Spleen (tissue), 11 donors: ENCODE results near the gene ALKBH5. TPM values are rescaled to one million over a fixed set of nuclear protein-coding genes. Genes with fewer than 3 reads are reported as not detected.

Experiments
- DNase-seq: peaks from one replicate; pipeline ENCODE4 v3.0.0-alpha.2; 2020
- H3K27ac ChIP-seq, 8 donors: fragments of 200-600 bp; sonication (generic) in 7 of 8; 1 replicate in 4 of 8; 2 replicates in 4 of 8; pipeline versions ENCODE4 v1.5.0 to v1.8.0; 2016 to 2021; ENCODE audit warnings: inconsistent platforms in 4 of 8, mild to moderate bottlenecking in 4 of 8, moderate library complexity in 1 of 8
- H3K27me3 ChIP-seq, 7 donors: fragments of 200-600 bp; sonication (generic) in 6 of 7; replicated peaks in 1 of 7; 1 replicate in 4 of 7; 2 replicates in 3 of 7; pipeline versions ENCODE4 v1.5.0 to v1.8.0; 2016 to 2021; ENCODE audit warnings: inconsistent platforms in 3 of 7, mild to moderate bottlenecking in 1 of 7
- H3K36me3 ChIP-seq, 6 donors: fragments of 200-600 bp; sonication (generic) in 5 of 6; 1 replicate in 4 of 6; 2 replicates in 2 of 6; pipeline versions ENCODE4 v1.5.0 to v1.8.0; 2016 to 2021; ENCODE audit warnings: inconsistent platforms in 2 of 6
- H3K4me1 ChIP-seq, 6 donors: fragments of 200-600 bp; sonication (generic) in 5 of 6; 1 replicate in 3 of 6; 2 replicates in 3 of 6; pipeline versions ENCODE4 v1.5.0 to v1.8.0; 2016 to 2021; ENCODE audit warnings: inconsistent platforms in 3 of 6
- H3K4me3 ChIP-seq, 8 donors: fragments of 200-600 bp; sonication (generic) in 7 of 8; 1 replicate in 4 of 8; 2 replicates in 4 of 8; pipeline versions ENCODE4 v1.5.0 to v1.8.0; 2016 to 2021; ENCODE audit warnings: inconsistent platforms in 4 of 8, mild to moderate bottlenecking in 4 of 8, moderate library complexity in 2 of 8
- H3K9me3 ChIP-seq, 8 donors: fragments of 200-600 bp; sonication (generic) in 7 of 8; 1 replicate in 4 of 8; 2 replicates in 4 of 8; pipeline versions ENCODE4 v1.5.0 to v1.8.0; 2016 to 2021; ENCODE audit warnings: inconsistent platforms in 4 of 8
- CTCF ChIP-seq, 11 experiments: fragments of 200-600 bp in 7 of 11; fragments of 450-650 bp in 4 of 11; sonication (generic) in 4 of 11; IDR thresholded peaks in 8 of 11; conservative IDR thresholded peaks in 3 of 11; 1 replicate in 7 of 11; 2 replicates in 4 of 11; pipeline versions ENCODE4 v1.4.0 to v1.8.0; 2016 to 2021; ENCODE audit warnings: antibody characterized with exemption in 11 of 11, inconsistent platforms in 4 of 11, mild to moderate bottlenecking in 1 of 11
- POLR2A ChIP-seq, 3 donors: fragments of 450-650 bp; IDR thresholded peaks; one replicate each; pipeline ENCODE4 v1.5.1; 2017; ENCODE audit warnings: antibody characterized with exemption in 3 of 3, mild to moderate bottlenecking in 1 of 3
- POLR2AphosphoS5 ChIP-seq, 3 donors: sonication (generic); formaldehyde crosslinking; IDR thresholded peaks; one replicate each; pipeline ENCODE4 v1.5.1; 2017; ENCODE audit warnings: antibody characterized with exemption in 3 of 3
- WGBS, 5 donors: extraction: QIAGEN DNeasy Blood & Tissue Kit in 3 of 5; methylation state at CpG; one replicate each; pipeline versions ENCODE4 v1.1.5 to v1.1.7; 2013 to 2018; 5-methylcytosine and 5-hydroxymethylcytosine counted together
- intact Hi-C: fragments of 100-400 bp; cut with DNase I; formaldehyde crosslinking; loops from one replicate; pipeline ENCODE4 v1.15.0; 2023; ENCODE audit warnings: low total_unique reads
- polyA plus RNA-seq, 3 donors: library from polyadenylated mRNA; stranded (reverse); fragments of 200-250 nt; gene quantifications; one replicate each; pipeline ENCODE4 v1.2.1, GENCODE V29; 2013
- total RNA-seq, 7 donors: library from RNA; depleted of rRNA in 3 of 7; stranded (reverse); fragments of >200 nt in 3 of 7; fragmentation: NEBNext Ultra II Directional in 4 of 7; extraction: Animal tissue kit (Norgen Biotek cat#: 25700) in 4 of 7; gene quantifications; one replicate each; pipeline versions ENCODE4 v1.1.0 to v1.2.1, GENCODE V29; 2016 to 2021
- donor health status: healthy with polysubstance abuse.
- donor health status: DM: no; HTN: no; CAD: no; lungs with moderate emphysema.
- donor health status: DM: no; HTN: no; CAD: no.
- donor health status: Bipolar disorder and iron deficiency.
- donor health status: healthy.
- donor health status: DM: no; HTN: no; CAD: no.
- donor health status: DM: yes; HTN: yes; CAD: no.

The ALKBH5 gene
- total and polyA plus RNA-seq, 10 donors: 27.1 to 120 (median 94.3) TPM

- intact Hi-C loops: no loop called here
- TF ChIP-seq CTCF (IDR thresholded peaks at IDR 0.05 in 8 of 11, conservative IDR thresholded peaks at IDR 0.05 in 3 of 11): no peak
- no peak for TF ChIP-seq POLR2AphosphoS5 (IDR thresholded peaks at IDR 0.05)
- no peak for TF ChIP-seq POLR2A (IDR thresholded peaks at IDR 0.05)
- no peak overlapping the region for H3K4me3 ChIP-seq
- H3K4me1 ChIP-seq: peaks cover 0 to 4% (median 0%) of the 10 kb centered on the region in 6 donors
- no peak for DNase-seq
- WGBS, 5 donors: 94 to 96% (median 94%) methylated on average over 11 to 22 of the region's 22 CpGs
- no peak overlapping the region for H3K27ac ChIP-seq
- H3K27me3 ChIP-seq: no peaks in the 10 kb centered on the region
- H3K9me3 ChIP-seq: no peaks in the 10 kb centered on the region
- peaks cover 0 to 73% (median 43%) of the 10 kb centered on the region in 6 donors for H3K36me3 ChIP-seq
Observed at GRCh38 chr17:18233803-18234518, 50.3 kb downstream of the ALKBH5 start.

- Histone ChIP-seq H3K4me3 (no peak overlapping the region), H3K27ac (no peak overlapping the region), H3K9me3 (no peaks in the 10 kb centered on the region), H3K4me1 (no peaks in the 10 kb centered on the region), H3K27me3 (no peaks in the 10 kb centered on the region), H3K36me3 (peaks cover 0 to 82% (median 44%) of the 10 kb centered on the region in 6 donors)
- TF ChIP-seq POLR2AphosphoS5 (IDR thresholded peaks at IDR 0.05) (no peak), POLR2A (IDR thresholded peaks at IDR 0.05) (no peak), CTCF (IDR thresholded peaks at IDR 0.05 in 8 of 11, conservative IDR thresholded peaks at IDR 0.05 in 3 of 11) (no peak)
- no peak for DNase-seq
- 95 to 97% (median 97%) methylated on average over 18 to 22 of the region's 22 CpGs for WGBS, 5 donors
- intact Hi-C loops: no loop called here
Observed at GRCh38 chr17:18234853-18235380, 51.3 kb downstream of the ALKBH5 start.

GRCh38 chr17:18235743-18236256 lies 52.2 kb downstream of the ALKBH5 start:
- H3K9me3 ChIP-seq: no peaks in the 10 kb centered on the region
- H3K27me3 ChIP-seq: no peaks in the 10 kb centered on the region
- no peak for DNase-seq
- peaks cover 0 to 91% (median 46%) of the 10 kb centered on the region in 6 donors for H3K36me3 ChIP-seq
- H3K4me1 ChIP-seq: no peaks in the 10 kb centered on the region
- intact Hi-C loops: no loop called here
- no peak overlapping the region for H3K27ac ChIP-seq
- no peak overlapping the region for H3K4me3 ChIP-seq
- 66 to 84% (median 73%) methylated on average over 7 to 14 of the region's 14 CpGs for WGBS, 5 donors
- TF ChIP-seq POLR2AphosphoS5 (IDR thresholded peaks at IDR 0.05): no peak
- no peak for TF ChIP-seq POLR2A (IDR thresholded peaks at IDR 0.05)

- no peaks in the 10 kb centered on the region for H3K27me3 ChIP-seq
- H3K27ac ChIP-seq: no peak overlapping the region
- WGBS, 5 donors: 86 to 96% (median 92%) methylated on average over 8 to 18 of the region's 18 CpGs
- H3K9me3 ChIP-seq: no peaks in the 10 kb centered on the region
- H3K36me3 ChIP-seq: peaks cover 0 to 98% (median 51%) of the 10 kb centered on the region in 6 donors
- no peak overlapping the region for H3K4me3 ChIP-seq
- TF ChIP-seq POLR2A (IDR thresholded peaks at IDR 0.05): no peak
- no peak for TF ChIP-seq CTCF (IDR thresholded peaks at IDR 0.05 in 8 of 11, conservative IDR thresholded peaks at IDR 0.05 in 3 of 11)
- no peak for TF ChIP-seq POLR2AphosphoS5 (IDR thresholded peaks at IDR 0.05)
- intact Hi-C loops: no loop called here
- DNase-seq: no peak
- H3K4me1 ChIP-seq: no peaks in the 10 kb centered on the region
Observed at GRCh38 chr17:18236494-18236893, 52.9 kb downstream of the ALKBH5 start.
